ENCODE measurements around the gene WSCD2.

DNA sequence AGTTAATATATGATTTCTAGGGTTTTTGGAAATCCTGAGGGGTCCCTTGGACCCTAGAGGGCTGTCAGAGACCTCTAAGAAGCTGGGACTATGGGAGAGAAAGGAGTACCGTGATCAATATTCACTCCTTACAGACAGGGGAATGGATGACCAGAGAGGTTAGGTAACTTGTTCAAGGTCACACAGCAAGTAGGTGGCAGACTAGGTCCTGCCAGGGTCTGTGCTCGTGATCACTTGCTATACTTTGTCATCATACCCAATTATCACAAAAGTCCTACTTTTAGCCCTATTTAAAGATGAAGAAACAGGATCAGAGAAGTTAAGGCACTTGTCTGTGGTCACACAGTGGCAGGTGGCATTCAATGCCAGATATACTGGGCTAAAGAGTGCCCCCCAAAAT lies 42.9 kb downstream of the WSCD2 start:
- TF ChIP-seq, protein P1, sequence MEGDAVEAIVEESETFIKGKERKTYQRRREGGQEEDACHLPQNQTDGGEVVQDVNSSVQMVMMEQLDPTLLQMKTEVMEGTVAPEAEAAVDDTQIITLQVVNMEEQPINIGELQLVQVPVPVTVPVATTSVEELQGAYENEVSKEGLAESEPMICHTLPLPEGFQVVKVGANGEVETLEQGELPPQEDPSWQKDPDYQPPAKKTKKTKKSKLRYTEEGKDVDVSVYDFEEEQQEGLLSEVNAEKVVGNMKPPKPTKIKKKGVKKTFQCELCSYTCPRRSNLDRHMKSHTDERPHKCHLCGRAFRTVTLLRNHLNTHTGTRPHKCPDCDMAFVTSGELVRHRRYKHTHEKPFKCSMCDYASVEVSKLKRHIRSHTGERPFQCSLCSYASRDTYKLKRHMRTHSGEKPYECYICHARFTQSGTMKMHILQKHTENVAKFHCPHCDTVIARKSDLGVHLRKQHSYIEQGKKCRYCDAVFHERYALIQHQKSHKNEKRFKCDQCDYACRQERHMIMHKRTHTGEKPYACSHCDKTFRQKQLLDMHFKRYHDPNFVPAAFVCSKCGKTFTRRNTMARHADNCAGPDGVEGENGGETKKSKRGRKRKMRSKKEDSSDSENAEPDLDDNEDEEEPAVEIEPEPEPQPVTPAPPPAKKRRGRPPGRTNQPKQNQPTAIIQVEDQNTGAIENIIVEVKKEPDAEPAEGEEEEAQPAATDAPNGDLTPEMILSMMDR (IDR thresholded peaks at IDR 0.05; ENCODE audit: extremely low read depth in 1 of 2, insufficient read depth in 1 of 2, low read depth in 1 of 2, low read length in 2 of 2), result no peak
- TF ChIP-seq POLR2AphosphoS5 (IDR thresholded peaks at IDR 0.05; ENCODE audit: insufficient read depth, low read depth, low read length) (no peak), MYC (IDR thresholded peaks at IDR 0.05; ENCODE audit: low read depth, low read length) (no peak), JUN (IDR thresholded peaks at IDR 0.05; ENCODE audit: borderline replicate concordance, insufficient read depth, insufficient read length, low read depth) (no peak), POLR2A (IDR thresholded peaks at IDR 0.05; ENCODE audit: low read depth, low read length) (no peak)
- TF ChIP-seq, protein P2, sequence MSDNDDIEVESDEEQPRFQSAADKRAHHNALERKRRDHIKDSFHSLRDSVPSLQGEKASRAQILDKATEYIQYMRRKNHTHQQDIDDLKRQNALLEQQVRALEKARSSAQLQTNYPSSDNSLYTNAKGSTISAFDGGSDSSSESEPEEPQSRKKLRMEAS (IDR thresholded peaks at IDR 0.05; ENCODE audit: insufficient read depth, insufficient read length), result no peak
